BJ (cell line): ENCODE data around the gene MICAL3. TPM values are rescaled to one million over a fixed set of nuclear protein-coding genes. Genes with fewer than 3 reads are reported as not detected.

Source experiments
- CTCF ChIA-PET: fragments of 350-600 bp; formaldehyde crosslinking; extraction: SDS; loops from one replicate; lab custom pipeline; 2021; ENCODE audit warnings: antibody characterized with exemption, inconsistent platforms; lab: Yijun Ruan, JAX
- POLR2A ChIA-PET: fragments of 300-600 bp; sonication (Branson Sonifier 250); formaldehyde crosslinking; extraction: SDS; loops from one replicate; lab custom pipeline; 2021; ENCODE audit warnings: antibody characterized with exemption; lab: Charles Lee
- DNase-seq: peaks from one replicate; pipeline ENCODE4 v3.0.0-alpha.2; 2011; ENCODE audit warnings: low read depth
- H3K27me3 ChIP-seq: 2 replicates; pipeline ENCODE4 v1.6.0; 2011; ENCODE audit warnings: low read length; ENCODE audit not compliant: control insufficient read depth, insufficient read depth
- H3K36me3 ChIP-seq: 2 replicates; pipeline ENCODE4 v1.5.1; 2011; ENCODE audit warnings: low read length; ENCODE audit not compliant: control insufficient read depth, insufficient read depth
- H3K4me3 ChIP-seq: 2 replicates; pipeline ENCODE4 v1.5.1; 2011; ENCODE audit warnings: low read depth, mild to moderate bottlenecking, control low read depth, low read length
- CTCF ChIP-seq: IDR thresholded peaks from 2 replicates; pipeline ENCODE4 v1.5.1; 2011; ENCODE audit warnings: low read depth, mild to moderate bottlenecking, control low read depth, inconsistent platforms, low read length, moderate library complexity; ENCODE audit not compliant: insufficient read depth
- polyA plus RNA-seq: library from polyadenylated mRNA; depleted of rRNA; stranded (reverse); fragments of >200 nt; gene quantifications from 2 replicates; pipeline ENCODE4 v1.2.3, GENCODE V29; 2011

Gene MICAL3
- polyA plus RNA-seq, 1 experiment, result 16.4 TPM

- H3K4me3 ChIP-seq, result no peak overlapping the region
- no peaks in the 10 kb centered on the region for H3K27me3 ChIP-seq
- TF ChIP-seq CTCF, result no peak
- no peak for DNase-seq
- ChIA-PET POLR2A (no interaction called here), CTCF (no interaction called here)
- peaks cover 18% of the 10 kb centered on the region for H3K36me3 ChIP-seq
These were observed 157.1 kb downstream of the MICAL3 start for GRCh38 chr22:17867160-17867785.

- POLR2A ChIA-PET, result no interaction called here
- H3K36me3 ChIP-seq, result peaks cover 15% of the 10 kb centered on the region
- TF ChIP-seq CTCF, result no peak
- DNase-seq, result no peak
- H3K27me3 ChIP-seq, result no peaks in the 10 kb centered on the region
- no peak overlapping the region for H3K4me3 ChIP-seq
- CTCF ChIA-PET, result no interaction called here
These were observed 157.7 kb downstream of the MICAL3 start for GRCh38 chr22:17866621-17867020.

GRCh38 chr22:17866127-17866526 lies 158.2 kb downstream of the MICAL3 start:
- ChIA-PET POLR2A (no interaction called here), CTCF (no interaction called here)
- peaks cover 14% of the 10 kb centered on the region for H3K36me3 ChIP-seq
- H3K27me3 ChIP-seq, result no peaks in the 10 kb centered on the region
- DNase-seq, result no peak
- no peak overlapping the region for H3K4me3 ChIP-seq
- no peak for TF ChIP-seq CTCF

GRCh38 chr22:17865183-17866055 lies 158.9 kb downstream of the MICAL3 start:
- ChIA-PET CTCF (no interaction called here), POLR2A (no interaction called here)
- Histone ChIP-seq H3K36me3 (peaks cover 15% of the 10 kb centered on the region), H3K27me3 (no peaks in the 10 kb centered on the region), H3K4me3 (no peak overlapping the region)
- no peak for DNase-seq
- TF ChIP-seq CTCF, result no peak

- ChIA-PET CTCF (interaction anchor here (0.9 kb wide), 3 partner anchors 20 to 211 kb away, joined by 3 read pairs; no protein-coding TSS in a partner anchor), POLR2A (no interaction called here)
- H3K27me3 ChIP-seq, result no peaks in the 10 kb centered on the region
- peaks cover 17% of the 10 kb centered on the region for H3K36me3 ChIP-seq
- no peak overlapping the region for H3K4me3 ChIP-seq
- no peak for DNase-seq
- no peak for TF ChIP-seq CTCF
These were observed 159.8 kb downstream of the MICAL3 start for GRCh38 chr22:17864398-17865182.
